WTC11 (cell line): ENCODE data around the gene RNU5B-1. TPM values are rescaled to one million over a fixed set of nuclear protein-coding genes. Genes with fewer than 3 reads are reported as not detected.

Experiments
- ATAC-seq: fragments of 200-7000 bp; cut with Tn5 transposase; 2 replicates; pipeline ENCODE4 v1.10.0; 2021; ENCODE audit warnings: mild to moderate bottlenecking, moderate library complexity
- CTCF ChIA-PET: fragments of 300-600 bp; sonication (Branson Sonifier 250); formaldehyde crosslinking; loops from one replicate; lab custom pipeline; 2021; ENCODE audit warnings: antibody characterized with exemption; lab: Charles Lee
- POLR2A ChIA-PET: fragments of 350-600 bp; sonication (Branson Sonifier 250); formaldehyde crosslinking; loops from one replicate; lab custom pipeline; 2021; ENCODE audit warnings: antibody characterized with exemption; lab: Charles Lee
- DNase-seq: peaks from one replicate; pipeline ENCODE4 v3.0.0; 2021; ENCODE audit warnings: low spot score
- H3K27ac Mint-ChIP-seq: 2 replicates; pipeline ENCODE4 v1.8.0; 2021; ENCODE audit warnings: mixed read lengths
- H3K27me3 Mint-ChIP-seq: 2 replicates; pipeline ENCODE4 v1.8.0; 2021; ENCODE audit warnings: low read depth, mild to moderate bottlenecking, moderate library complexity, mixed read lengths
- H3K36me3 Mint-ChIP-seq: 2 replicates; pipeline ENCODE4 v1.8.0; 2021; ENCODE audit warnings: mixed read lengths
- H3K4me1 Mint-ChIP-seq: 2 replicates; pipeline ENCODE4 v1.8.0; 2022; ENCODE audit warnings: mixed read lengths
- H3K4me3 Mint-ChIP-seq: 2 replicates; pipeline ENCODE4 v1.8.0; 2021; ENCODE audit warnings: mild to moderate bottlenecking, moderate library complexity, mixed read lengths
- H3K9me3 Mint-ChIP-seq: 2 replicates; pipeline ENCODE4 v1.8.0; 2021; ENCODE audit warnings: mixed read lengths
- CBFB ChIP-seq: sonication (generic); formaldehyde crosslinking; IDR thresholded peaks from 2 replicates; pipeline ENCODE4 v1.8.1; 2022; ENCODE audit warnings: mild to moderate bottlenecking, low read depth, missing genetic modification reagents
- FOXJ3 ChIP-seq: sonication (generic); formaldehyde crosslinking; IDR thresholded peaks from 2 replicates; pipeline ENCODE4 v1.9.0; 2021; ENCODE audit warnings: missing genetic modification reagents, mild to moderate bottlenecking, borderline replicate concordance
- IRF2 ChIP-seq: sonication (generic); formaldehyde crosslinking; IDR thresholded peaks from 2 replicates; pipeline ENCODE4 v1.8.0; 2022; ENCODE audit warnings: low read depth, missing genetic modification reagents, borderline replicate concordance
- JUN ChIP-seq: sonication (generic); formaldehyde crosslinking; IDR thresholded peaks from 2 replicates; pipeline ENCODE4 v1.8.0; 2023; ENCODE audit warnings: mild to moderate bottlenecking, missing genetic modification reagents
- KAT7 ChIP-seq: sonication (generic); formaldehyde crosslinking; IDR thresholded peaks from 2 replicates; pipeline ENCODE4 v1.8.1; 2023; ENCODE audit warnings: missing genetic modification reagents, mild to moderate bottlenecking, borderline replicate concordance
- MYBL2 ChIP-seq: sonication (generic); formaldehyde crosslinking; IDR thresholded peaks from 2 replicates; pipeline ENCODE4 v1.8.1; 2023; ENCODE audit warnings: mild to moderate bottlenecking, moderate library complexity, missing genetic modification reagents
- NR2C2 ChIP-seq: sonication (generic); formaldehyde crosslinking; IDR thresholded peaks from 2 replicates; pipeline ENCODE4 v1.8.0; 2022; ENCODE audit warnings: mild to moderate bottlenecking, missing genetic modification reagents
- OVOL2 ChIP-seq: fragments of 250-450 bp; sonication (Bioruptor Pico); IDR thresholded peaks from 2 replicates; pipeline ENCODE4 v1.9.0; 2021; ENCODE audit warnings: mild to moderate bottlenecking, borderline replicate concordance
- RORB ChIP-seq: fragments of 250-450 bp; sonication (Bioruptor Pico); IDR thresholded peaks from 2 replicates; pipeline ENCODE4 v1.9.0; 2021; ENCODE audit warnings: mild to moderate bottlenecking
- SOX15 ChIP-seq: fragments of 250-450 bp; sonication (Bioruptor Pico); IDR thresholded peaks from 2 replicates; pipeline ENCODE4 v1.9.0; 2021; ENCODE audit warnings: mild to moderate bottlenecking
- TP53 ChIP-seq: sonication (generic); formaldehyde crosslinking; IDR thresholded peaks from 2 replicates; pipeline ENCODE4 v1.8.1; 2023; ENCODE audit warnings: mild to moderate bottlenecking, missing genetic modification reagents
- ZNF138 ChIP-seq: sonication (generic); formaldehyde crosslinking; conservative IDR thresholded peaks from 2 replicates; pipeline ENCODE4 v1.8.1; 2022; ENCODE audit warnings: mild to moderate bottlenecking, moderate library complexity, missing genetic modification reagents
- ZNF396 ChIP-seq: fragments of 250-450 bp; sonication (Bioruptor Pico); IDR thresholded peaks from 2 replicates; pipeline ENCODE4 v1.8.0; 2021; ENCODE audit warnings: mild to moderate bottlenecking, moderate library complexity, borderline replicate concordance
- total RNA-seq: library from RNA; stranded (reverse); gene quantifications from 3 replicates; pipeline ENCODE4 v1.2.3, GENCODE V29; 2021
- TF ChIP-seq, protein P1 (sequence below): sonication (generic); formaldehyde crosslinking; IDR thresholded peaks from 2 replicates; pipeline ENCODE4 v1.8.1; 2023; ENCODE audit warnings: mild to moderate bottlenecking, missing genetic modification reagents, moderate library complexity
- TF ChIP-seq, protein P2 (sequence below): sonication (generic); formaldehyde crosslinking; IDR thresholded peaks from 2 replicates; pipeline ENCODE4 v1.8.1; 2022; ENCODE audit warnings: mild to moderate bottlenecking, missing genetic modification reagents, moderate library complexity, borderline replicate concordance
- TF ChIP-seq, protein P3 (sequence below): sonication (generic); formaldehyde crosslinking; IDR thresholded peaks from 2 replicates; pipeline ENCODE4 v1.8.0; 2022; ENCODE audit warnings: mild to moderate bottlenecking, missing genetic modification reagents
- TF ChIP-seq, protein P4 (sequence below): sonication (generic); formaldehyde crosslinking; IDR thresholded peaks from 2 replicates; pipeline ENCODE4 v1.8.0; 2023; ENCODE audit warnings: missing genetic modification reagents, mild to moderate bottlenecking, borderline replicate concordance
- TF ChIP-seq, protein P5 (sequence below): sonication (generic); formaldehyde crosslinking; conservative IDR thresholded peaks from 2 replicates; pipeline ENCODE4 v1.8.1; 2022; ENCODE audit warnings: mild to moderate bottlenecking, missing genetic modification reagents

RNU5B-1 gene
- total RNA-seq, 1 experiment from 2014 or later = not detected

DNA sequence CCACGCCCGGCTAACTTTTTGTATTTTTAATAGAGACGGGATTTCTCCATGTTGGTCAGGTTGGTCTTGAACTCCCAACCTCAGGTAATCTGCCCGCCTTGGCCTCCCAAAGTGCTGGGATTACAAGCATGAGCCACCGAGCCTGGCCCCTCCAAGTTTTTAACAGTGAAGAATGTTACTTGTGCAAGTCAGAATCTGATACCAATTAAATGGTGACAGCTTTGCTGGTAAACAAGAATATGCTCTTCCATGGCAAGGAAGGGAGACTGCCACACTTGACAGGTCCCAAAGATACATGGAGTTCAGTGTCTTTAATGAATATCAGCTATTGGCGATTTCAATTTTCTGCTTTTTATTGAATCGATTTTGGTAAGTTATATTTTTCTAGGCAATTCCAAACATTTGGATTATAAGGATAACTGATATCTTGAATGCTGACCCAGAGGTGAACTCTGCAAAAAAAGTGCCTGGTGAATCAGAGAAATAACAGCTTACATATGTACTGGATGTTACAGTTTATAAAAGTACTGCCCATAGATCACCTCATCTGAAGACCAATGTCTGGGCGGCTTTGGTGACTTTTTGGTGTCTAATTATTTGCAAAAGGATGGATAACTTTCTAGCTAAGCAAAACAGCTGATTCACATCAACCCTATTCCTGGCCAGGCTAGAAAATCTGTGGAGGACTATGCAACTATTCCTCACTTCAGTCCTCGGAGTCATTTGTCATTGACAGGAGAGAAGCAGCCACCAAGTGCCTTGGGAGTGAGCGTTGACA is 19.0 kb upstream of the RNU5B-1 start:
- H3K4me3 Mint-ChIP-seq = peak overlapping the region; percentile 76
- TF ChIP-seq FOXJ3 (no peak), JUN (no peak), IRF2 (no peak), KAT7 (no peak), RORB (CRISPR knock-in tag) (no peak), OVOL2 (CRISPR knock-in tag) (no peak), CBFB (CRISPR knock-in tag) (no peak), SOX15 (CRISPR knock-in tag) (no peak), TP53 (CRISPR knock-in tag) (no peak), MYBL2 (CRISPR knock-in tag) (no peak), NR2C2 (CRISPR knock-in tag) (no peak), ZNF138 (CRISPR knock-in tag) (no peak), ZNF396 (CRISPR knock-in tag) (no peak)
- TF ChIP-seq, protein P1, sequence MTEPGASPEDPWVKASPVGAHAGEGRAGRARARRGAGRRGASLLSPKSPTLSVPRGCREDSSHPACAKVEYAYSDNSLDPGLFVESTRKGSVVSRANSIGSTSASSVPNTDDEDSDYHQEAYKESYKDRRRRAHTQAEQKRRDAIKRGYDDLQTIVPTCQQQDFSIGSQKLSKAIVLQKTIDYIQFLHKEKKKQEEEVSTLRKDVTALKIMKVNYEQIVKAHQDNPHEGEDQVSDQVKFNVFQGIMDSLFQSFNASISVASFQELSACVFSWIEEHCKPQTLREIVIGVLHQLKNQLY (CRISPR knock-in tag) = no peak
- TF ChIP-seq, protein P2, sequence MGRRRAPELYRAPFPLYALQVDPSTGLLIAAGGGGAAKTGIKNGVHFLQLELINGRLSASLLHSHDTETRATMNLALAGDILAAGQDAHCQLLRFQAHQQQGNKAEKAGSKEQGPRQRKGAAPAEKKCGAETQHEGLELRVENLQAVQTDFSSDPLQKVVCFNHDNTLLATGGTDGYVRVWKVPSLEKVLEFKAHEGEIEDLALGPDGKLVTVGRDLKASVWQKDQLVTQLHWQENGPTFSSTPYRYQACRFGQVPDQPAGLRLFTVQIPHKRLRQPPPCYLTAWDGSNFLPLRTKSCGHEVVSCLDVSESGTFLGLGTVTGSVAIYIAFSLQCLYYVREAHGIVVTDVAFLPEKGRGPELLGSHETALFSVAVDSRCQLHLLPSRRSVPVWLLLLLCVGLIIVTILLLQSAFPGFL (CRISPR knock-in tag) = no peak
- TF ChIP-seq, protein P3, sequence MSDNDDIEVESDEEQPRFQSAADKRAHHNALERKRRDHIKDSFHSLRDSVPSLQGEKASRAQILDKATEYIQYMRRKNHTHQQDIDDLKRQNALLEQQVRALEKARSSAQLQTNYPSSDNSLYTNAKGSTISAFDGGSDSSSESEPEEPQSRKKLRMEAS (CRISPR knock-in tag) = no peak
- TF ChIP-seq, protein P4, sequence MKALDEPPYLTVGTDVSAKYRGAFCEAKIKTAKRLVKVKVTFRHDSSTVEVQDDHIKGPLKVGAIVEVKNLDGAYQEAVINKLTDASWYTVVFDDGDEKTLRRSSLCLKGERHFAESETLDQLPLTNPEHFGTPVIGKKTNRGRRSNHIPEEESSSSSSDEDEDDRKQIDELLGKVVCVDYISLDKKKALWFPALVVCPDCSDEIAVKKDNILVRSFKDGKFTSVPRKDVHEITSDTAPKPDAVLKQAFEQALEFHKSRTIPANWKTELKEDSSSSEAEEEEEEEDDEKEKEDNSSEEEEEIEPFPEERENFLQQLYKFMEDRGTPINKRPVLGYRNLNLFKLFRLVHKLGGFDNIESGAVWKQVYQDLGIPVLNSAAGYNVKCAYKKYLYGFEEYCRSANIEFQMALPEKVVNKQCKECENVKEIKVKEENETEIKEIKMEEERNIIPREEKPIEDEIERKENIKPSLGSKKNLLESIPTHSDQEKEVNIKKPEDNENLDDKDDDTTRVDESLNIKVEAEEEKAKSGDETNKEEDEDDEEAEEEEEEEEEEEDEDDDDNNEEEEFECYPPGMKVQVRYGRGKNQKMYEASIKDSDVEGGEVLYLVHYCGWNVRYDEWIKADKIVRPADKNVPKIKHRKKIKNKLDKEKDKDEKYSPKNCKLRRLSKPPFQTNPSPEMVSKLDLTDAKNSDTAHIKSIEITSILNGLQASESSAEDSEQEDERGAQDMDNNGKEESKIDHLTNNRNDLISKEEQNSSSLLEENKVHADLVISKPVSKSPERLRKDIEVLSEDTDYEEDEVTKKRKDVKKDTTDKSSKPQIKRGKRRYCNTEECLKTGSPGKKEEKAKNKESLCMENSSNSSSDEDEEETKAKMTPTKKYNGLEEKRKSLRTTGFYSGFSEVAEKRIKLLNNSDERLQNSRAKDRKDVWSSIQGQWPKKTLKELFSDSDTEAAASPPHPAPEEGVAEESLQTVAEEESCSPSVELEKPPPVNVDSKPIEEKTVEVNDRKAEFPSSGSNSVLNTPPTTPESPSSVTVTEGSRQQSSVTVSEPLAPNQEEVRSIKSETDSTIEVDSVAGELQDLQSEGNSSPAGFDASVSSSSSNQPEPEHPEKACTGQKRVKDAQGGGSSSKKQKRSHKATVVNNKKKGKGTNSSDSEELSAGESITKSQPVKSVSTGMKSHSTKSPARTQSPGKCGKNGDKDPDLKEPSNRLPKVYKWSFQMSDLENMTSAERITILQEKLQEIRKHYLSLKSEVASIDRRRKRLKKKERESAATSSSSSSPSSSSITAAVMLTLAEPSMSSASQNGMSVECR (CRISPR knock-in tag) = no peak
- TF ChIP-seq, protein P5, sequence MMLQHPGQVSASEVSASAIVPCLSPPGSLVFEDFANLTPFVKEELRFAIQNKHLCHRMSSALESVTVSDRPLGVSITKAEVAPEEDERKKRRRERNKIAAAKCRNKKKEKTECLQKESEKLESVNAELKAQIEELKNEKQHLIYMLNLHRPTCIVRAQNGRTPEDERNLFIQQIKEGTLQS (CRISPR knock-in tag) = no peak
- H3K4me1 Mint-ChIP-seq = peaks cover 19% of the 10 kb centered on the region
- H3K9me3 Mint-ChIP-seq = no peaks in the 10 kb centered on the region
- DNase-seq = no peak
- H3K36me3 Mint-ChIP-seq = no peaks in the 10 kb centered on the region
- ChIA-PET POLR2A (interaction anchor here (0.6 to 2.6 kb wide), 6 partner anchors 12 to 101 kb away, joined by 3 to 16 read pairs (median 6); partner anchors contain the start of genes CLPX and RNU5B-1), CTCF (interaction anchor here (0.6 to 2.9 kb wide), 19 partner anchors 7 to 277 kb away, joined by 3 to 21 read pairs (median 6); partner anchors contain the start of genes CILP and CLPX)
- ATAC-seq = no peak
- H3K27ac Mint-ChIP-seq = no peak overlapping the region
- H3K27me3 Mint-ChIP-seq = peaks cover 36% of the 10 kb centered on the region
